Measurements from ENCODE around the gene ANKRD50. TPM values are rescaled to one million over a fixed set of nuclear protein-coding genes. Genes with fewer than 3 reads are reported as not detected.

The ANKRD50 gene
- total and polyA plus RNA-seq, 9 of the 15 experiments (the other 6 are each of a cell fraction or from before 2014, with no cell fraction given): 2.0 to 8.0 (median 6.2) TPM

DNA sequence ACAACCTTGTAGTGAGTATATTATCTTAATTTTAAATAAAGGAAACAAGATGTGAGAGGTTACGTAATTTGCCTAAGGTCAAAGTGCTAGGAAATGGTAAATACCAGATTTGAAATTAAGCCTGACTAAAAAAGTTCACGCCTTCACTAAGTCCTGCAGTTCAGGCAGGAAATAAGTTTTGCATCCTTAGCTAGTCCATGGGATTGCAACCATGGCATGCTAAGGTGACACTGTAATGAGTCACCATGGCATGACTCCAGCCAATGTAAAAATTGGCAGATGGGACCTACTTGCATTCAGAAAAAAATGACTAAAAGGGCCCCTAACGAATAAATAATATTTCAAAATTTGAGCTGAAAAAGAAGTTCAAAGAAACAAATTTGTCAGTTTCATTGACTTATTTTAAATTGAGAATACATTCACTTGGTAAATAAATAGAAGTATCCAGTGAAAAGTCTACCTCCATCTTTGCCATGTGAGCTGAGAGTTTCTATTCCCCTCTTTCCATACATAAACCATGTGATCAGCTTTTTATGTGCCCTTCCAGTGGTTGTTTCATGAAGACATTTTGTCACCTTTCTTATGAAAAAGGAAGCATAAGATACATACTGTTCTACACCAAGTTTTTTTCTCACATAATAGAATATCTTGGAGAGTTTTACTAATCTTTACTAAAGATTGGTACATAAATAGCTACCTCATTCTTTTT is 72.4 kb downstream of the ANKRD50 start (continued):
- TF ChIP-seq, protein P1, sequence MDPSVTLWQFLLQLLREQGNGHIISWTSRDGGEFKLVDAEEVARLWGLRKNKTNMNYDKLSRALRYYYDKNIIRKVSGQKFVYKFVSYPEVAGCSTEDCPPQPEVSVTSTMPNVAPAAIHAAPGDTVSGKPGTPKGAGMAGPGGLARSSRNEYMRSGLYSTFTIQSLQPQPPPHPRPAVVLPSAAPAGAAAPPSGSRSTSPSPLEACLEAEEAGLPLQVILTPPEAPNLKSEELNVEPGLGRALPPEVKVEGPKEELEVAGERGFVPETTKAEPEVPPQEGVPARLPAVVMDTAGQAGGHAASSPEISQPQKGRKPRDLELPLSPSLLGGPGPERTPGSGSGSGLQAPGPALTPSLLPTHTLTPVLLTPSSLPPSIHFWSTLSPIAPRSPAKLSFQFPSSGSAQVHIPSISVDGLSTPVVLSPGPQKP (CRISPR knock-in tag; IDR thresholded peaks at IDR 0.05): no peak
- no peak for TF ChIP-seq ASH1L (IDR thresholded peaks at IDR 0.05; ENCODE audit: borderline replicate concordance, low read depth, partially characterized antibody)
- TF ChIP-seq RFX1 (IDR thresholded peaks at IDR 0.05): no peak
- no peak for TF ChIP-seq HSF4 (CRISPR knock-in tag; IDR thresholded peaks at IDR 0.05; ENCODE audit: borderline replicate concordance)
- TF ChIP-seq KLF13 (tag; IDR thresholded peaks at IDR 0.05; ENCODE audit: borderline replicate concordance, low read depth): no peak
- no peak for TF ChIP-seq ADNP (tag; IDR thresholded peaks at IDR 0.05)
- no peak for TF ChIP-seq TARDBP (IDR thresholded peaks at IDR 0.05)
- TF ChIP-seq ZNF551 (CRISPR knock-in tag; IDR thresholded peaks at IDR 0.05): no peak
- TF ChIP-seq, protein P2, sequence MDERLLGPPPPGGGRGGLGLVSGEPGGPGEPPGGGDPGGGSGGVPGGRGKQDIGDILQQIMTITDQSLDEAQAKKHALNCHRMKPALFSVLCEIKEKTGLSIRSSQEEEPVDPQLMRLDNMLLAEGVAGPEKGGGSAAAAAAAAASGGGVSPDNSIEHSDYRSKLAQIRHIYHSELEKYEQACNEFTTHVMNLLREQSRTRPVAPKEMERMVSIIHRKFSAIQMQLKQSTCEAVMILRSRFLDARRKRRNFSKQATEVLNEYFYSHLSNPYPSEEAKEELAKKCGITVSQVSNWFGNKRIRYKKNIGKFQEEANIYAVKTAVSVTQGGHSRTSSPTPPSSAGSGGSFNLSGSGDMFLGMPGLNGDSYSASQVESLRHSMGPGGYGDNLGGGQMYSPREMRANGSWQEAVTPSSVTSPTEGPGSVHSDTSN (CRISPR knock-in tag; IDR thresholded peaks at IDR 0.05; ENCODE audit: low read depth): no peak
- TF ChIP-seq, protein P2 (tag; conservative IDR thresholded peaks at IDR 0.05; ENCODE audit: low read depth): no peak
- TF ChIP-seq ATF1 (CRISPR knock-in tag; IDR thresholded peaks at IDR 0.05): no peak
- TF ChIP-seq ATF1 (tag; IDR thresholded peaks at IDR 0.05): no peak
